Transverse colon (tissue), 4 donors: ENCODE results near the gene TEX29.

ENCODE experiments used
- EP300 ChIP-seq: sonication (generic); formaldehyde crosslinking; IDR thresholded peaks from one replicate; pipeline ENCODE4 v1.6.1; 2017; ENCODE audit warnings: antibody characterized with exemption, low read depth
- POLR2A ChIP-seq: fragments of 450-650 bp; IDR thresholded peaks from one replicate; pipeline ENCODE4 v1.6.1; 2016; ENCODE audit warnings: antibody characterized with exemption, mild to moderate bottlenecking, moderate library complexity
- POLR2AphosphoS5 ChIP-seq, 3 donors: sonication (generic); formaldehyde crosslinking; IDR thresholded peaks; one replicate each; pipeline ENCODE4 v1.6.1; 2016; ENCODE audit warnings: antibody characterized with exemption in 3 of 3
- TF ChIP-seq, protein P1 (sequence below), 5 experiments: fragments of 200-600 bp in 3 of 5; fragments of 450-650 bp in 2 of 5; sonication (generic) in 3 of 5; IDR thresholded peaks; 1 replicate in 2 of 5; 2 replicates in 3 of 5; pipeline ENCODE4 v1.5.1; 2016 to 2017; ENCODE audit warnings: antibody characterized with exemption in 5 of 5, inconsistent platforms in 3 of 5, mild to moderate bottlenecking in 2 of 5, moderate library complexity in 1 of 5

DNA sequence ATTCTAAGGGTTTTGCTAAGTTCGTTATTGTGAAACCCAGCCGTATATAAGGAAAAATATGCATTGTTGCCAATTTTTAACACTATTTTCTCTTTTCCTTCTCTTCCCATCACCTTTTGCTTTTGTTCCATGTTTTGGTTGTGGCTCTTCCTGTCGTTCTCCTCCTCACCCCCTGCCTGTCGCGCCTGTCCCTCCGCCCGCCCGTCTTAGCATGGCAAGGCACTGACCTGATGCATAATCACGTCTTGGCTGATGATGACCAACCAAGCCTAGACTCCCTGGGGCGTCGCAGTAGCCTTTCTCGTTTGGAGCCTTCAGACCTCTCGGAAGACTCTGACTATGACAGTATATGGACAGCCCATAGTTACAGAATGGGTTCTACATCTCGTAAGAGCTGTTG, 28.5 kb upstream of the TEX29 start:
- TF ChIP-seq, protein P1, sequence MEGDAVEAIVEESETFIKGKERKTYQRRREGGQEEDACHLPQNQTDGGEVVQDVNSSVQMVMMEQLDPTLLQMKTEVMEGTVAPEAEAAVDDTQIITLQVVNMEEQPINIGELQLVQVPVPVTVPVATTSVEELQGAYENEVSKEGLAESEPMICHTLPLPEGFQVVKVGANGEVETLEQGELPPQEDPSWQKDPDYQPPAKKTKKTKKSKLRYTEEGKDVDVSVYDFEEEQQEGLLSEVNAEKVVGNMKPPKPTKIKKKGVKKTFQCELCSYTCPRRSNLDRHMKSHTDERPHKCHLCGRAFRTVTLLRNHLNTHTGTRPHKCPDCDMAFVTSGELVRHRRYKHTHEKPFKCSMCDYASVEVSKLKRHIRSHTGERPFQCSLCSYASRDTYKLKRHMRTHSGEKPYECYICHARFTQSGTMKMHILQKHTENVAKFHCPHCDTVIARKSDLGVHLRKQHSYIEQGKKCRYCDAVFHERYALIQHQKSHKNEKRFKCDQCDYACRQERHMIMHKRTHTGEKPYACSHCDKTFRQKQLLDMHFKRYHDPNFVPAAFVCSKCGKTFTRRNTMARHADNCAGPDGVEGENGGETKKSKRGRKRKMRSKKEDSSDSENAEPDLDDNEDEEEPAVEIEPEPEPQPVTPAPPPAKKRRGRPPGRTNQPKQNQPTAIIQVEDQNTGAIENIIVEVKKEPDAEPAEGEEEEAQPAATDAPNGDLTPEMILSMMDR (IDR thresholded peaks at IDR 0.05), result no peak
- TF ChIP-seq POLR2A (no peak), EP300 (no peak), POLR2AphosphoS5 (IDR thresholded peaks at IDR 0.05) (no peak)
